Keratinocyte (primary cell): ENCODE results near the gene ZNF442. TPM values are rescaled to one million over a fixed set of nuclear protein-coding genes. Genes with fewer than 3 reads are reported as not detected.

Source experiments
- DNase-seq: peaks from one replicate; pipeline ENCODE4 v3.0.0-alpha.2; 2011; ENCODE audit warnings: low read depth, missing footprints, low spot score
- FAIRE-seq: peaks from 2 replicates; lab custom pipeline; 2011; peaks lifted over from hg19 to GRCh38; lab: Jason Lieb, UNC
- H2AFZ ChIP-seq: 2 replicates; pipeline ENCODE4 v1.6.0; 2012; ENCODE audit warnings: low read length, control low read depth, inconsistent platforms; ENCODE audit not compliant: control insufficient read depth
- H3K27ac ChIP-seq: 2 replicates; pipeline ENCODE4 v1.5.1; 2011; ENCODE audit warnings: low read length; ENCODE audit not compliant: control insufficient read depth, insufficient read depth
- H3K27me3 ChIP-seq: 3 replicates; pipeline ENCODE4 v1.6.0; 2011; ENCODE audit warnings: low read length; ENCODE audit not compliant: control insufficient read depth, insufficient read depth; ENCODE audit errors: extremely low read depth
- H3K36me3 ChIP-seq, 2 experiments: 2 replicates in 1 of 2; 3 replicates in 1 of 2; pipeline ENCODE4 v1.5.1; 2011; ENCODE audit warnings: low read length in 2 of 2, mild to moderate bottlenecking in 1 of 2; ENCODE audit not compliant: control insufficient read depth in 2 of 2, insufficient read depth in 2 of 2; ENCODE audit errors: extremely low read depth in 1 of 2
- H3K4me1 ChIP-seq: 3 replicates; pipeline ENCODE4 v1.5.1; 2011; ENCODE audit warnings: low read length; ENCODE audit not compliant: control insufficient read depth, insufficient read depth; ENCODE audit errors: extremely low read depth
- H3K4me2 ChIP-seq: 3 replicates; pipeline ENCODE4 v1.6.0; 2011; ENCODE audit warnings: low read depth, low read length; ENCODE audit not compliant: control insufficient read depth, insufficient read depth; ENCODE audit errors: extremely low read depth
- H3K4me3 ChIP-seq, 3 experiments: fragments of 200-600 bp in 1 of 3; sonication (generic) in 1 of 3; 2 replicates in 2 of 3; 3 replicates in 1 of 3; pipeline ENCODE4 v1.5.1; 2011 to 2016; ENCODE audit warnings: low read length in 3 of 3, mild to moderate bottlenecking in 3 of 3, control low read depth in 2 of 3, inconsistent platforms in 1 of 3, low read depth in 1 of 3, mixed read lengths in 1 of 3, mixed run types in 1 of 3, moderate library complexity in 1 of 3; ENCODE audit not compliant: control insufficient read depth in 2 of 3, insufficient read depth in 2 of 3; ENCODE audit errors: extremely low read depth in 1 of 3
- H3K79me2 ChIP-seq: 2 replicates; pipeline ENCODE4 v1.6.0; 2012; ENCODE audit warnings: low read length; ENCODE audit not compliant: control insufficient read depth, insufficient read depth
- H3K9ac ChIP-seq: 3 replicates; pipeline ENCODE4 v1.6.0; 2011; ENCODE audit warnings: low read length; ENCODE audit not compliant: control insufficient read depth, insufficient read depth; ENCODE audit errors: extremely low read depth
- H3K9me1 ChIP-seq: 3 replicates; pipeline ENCODE4 v1.6.0; 2011; ENCODE audit warnings: low read length; ENCODE audit not compliant: control insufficient read depth, insufficient read depth; ENCODE audit errors: extremely low read depth
- H3K9me3 ChIP-seq: 2 replicates; pipeline ENCODE4 v1.5.1; 2012; ENCODE audit warnings: low read depth, low read length; ENCODE audit not compliant: control insufficient read depth
- H4K20me1 ChIP-seq: 3 replicates; pipeline ENCODE4 v1.6.0; 2011; ENCODE audit warnings: low read length; ENCODE audit not compliant: control insufficient read depth, insufficient read depth; ENCODE audit errors: extremely low read depth
- CTCF ChIP-seq, 3 experiments: IDR thresholded peaks in 1 of 3; conservative IDR thresholded peaks in 1 of 3; optimal IDR thresholded peaks in 1 of 3; 2 replicates in 2 of 3; 3 replicates in 1 of 3; pipeline versions ENCODE3 to v1.5.1; 2011; ENCODE audit warnings: low read length in 3 of 3, mild to moderate bottlenecking in 3 of 3, moderate library complexity in 2 of 3, control low read depth in 1 of 3, inconsistent platforms in 1 of 3; ENCODE audit not compliant: insufficient read depth in 2 of 3; ENCODE audit errors: extremely low read depth in 1 of 3
- EZH2 ChIP-seq: IDR thresholded peaks from one replicate; pipeline ENCODE4 v1.6.1; 2012; ENCODE audit warnings: inconsistent platforms, mild to moderate bottlenecking, low read length, moderate library complexity
- dilution Hi-C: fragments of 300-500 bp; cut with MboI; formaldehyde crosslinking; loops from one replicate; pipeline ENCODE4 v1.7.0; 2020; ENCODE audit warnings: low sequenced_read_pairs; ENCODE audit not compliant: extremely low pct_ligation_motif_present
- polyA plus RNA-seq, 5 experiments: library from polyadenylated mRNA; depleted of rRNA in 3 of 5; stranded (reverse) in 3 of 5; stranded (forward) in 1 of 5; unstranded in 1 of 5; fragments of >200 nt; gene quantifications; 1 replicate in 1 of 5; 2 replicates in 3 of 5; 3 replicates in 1 of 5; pipeline versions ENCODE4 v1.2.1 to v1.2.3, GENCODE V29; 2011 to 2012; ENCODE audit warnings: missing spikeins in 2 of 5, low read depth in 1 of 5, low replicate concordance in 1 of 5

ZNF442 gene
- polyA plus RNA-seq, 1 donor (not counting 4 experiments of a cell fraction or from before 2014, with no cell fraction given): 0.89 TPM

- FAIRE-seq (no peak), DNase-seq (no peak)
- Histone ChIP-seq H3K36me3 (no peaks in the 10 kb centered on the region), H3K9me1 (no peaks in the 10 kb centered on the region), H3K27me3 (no peaks in the 10 kb centered on the region), H3K4me2 (no peak overlapping the region), H3K27ac (no peak overlapping the region), H3K4me3 (no peak overlapping the region), H3K79me2 (no peaks in the 10 kb centered on the region), H3K4me1 (no peaks in the 10 kb centered on the region), H4K20me1 (no peaks in the 10 kb centered on the region), H3K9ac (no peak overlapping the region), H2AFZ (no peak overlapping the region), H3K9me3 (peaks cover 10% of the 10 kb centered on the region)
- dilution Hi-C loops: no loop called here
- no peak for TF ChIP-seq CTCF (optimal IDR thresholded peaks at IDR 0.05 in 1 of 3, IDR thresholded peaks at IDR 0.05 in 1 of 3, conservative IDR thresholded peaks at IDR 0.05 in 1 of 3; ENCODE audit: extremely low read depth in 1 of 3, insufficient read depth in 2 of 3, low read length in 3 of 3)
- TF ChIP-seq EZH2: no peak
Measured at GRCh38 chr19:12345197-12345596, 20.3 kb downstream of the ZNF442 start.

GRCh38 chr19:12333162-12334159 is 32.0 kb downstream of the ZNF442 start, which contains the start of gene ZNF563:
Gene ZNF563 (minus strand): TSS chr19:12333633. CDS start chr19:12333482, 151 bp downstream.
- Histone ChIP-seq H3K4me1 (peaks cover 18% of the 10 kb centered on the region), H2AFZ (peak within 1 kb of the TSS; percentile 96), H3K27me3 (no peaks in the 10 kb centered on the region), H3K9me3 (no peaks in the 10 kb centered on the region), H3K9me1 (no peaks in the 10 kb centered on the region), H3K4me2 (peak within 1 kb of the TSS; percentile 100), H3K36me3 (no peaks in the 10 kb centered on the region), H3K4me3 (peak within 1 kb of the TSS; percentile 66 to 85 (median 77)), H4K20me1 (no peaks in the 10 kb centered on the region), H3K79me2 (peaks cover 1% of the 10 kb centered on the region), H3K9ac (peak within 1 kb of the TSS; percentile 88), H3K27ac (peak within 1 kb of the TSS; percentile 79)
- dilution Hi-C loops: no loop called here
- FAIRE-seq (peak; percentile 92), DNase-seq (peak; percentile 95)
- TF ChIP-seq CTCF (optimal IDR thresholded peaks at IDR 0.05 in 1 of 3, IDR thresholded peaks at IDR 0.05 in 1 of 3, conservative IDR thresholded peaks at IDR 0.05 in 1 of 3; ENCODE audit: extremely low read depth in 1 of 3, insufficient read depth in 2 of 3, low read length in 3 of 3): no peak
- TF ChIP-seq EZH2: no peak
